Panc1 (cell line): ENCODE measurements around the gene TRIOBP. TPM values are rescaled to one million over a fixed set of nuclear protein-coding genes. Genes with fewer than 3 reads are reported as not detected.

Experiments used
- ATAC-seq: fragments of 200-7000 bp; cut with Tn5 transposase; 2 replicates; pipeline ENCODE4 v1.9.1; 2020; ENCODE audit warnings: mild to moderate bottlenecking, moderate library complexity
- BruUV-seq: library from RNA; stranded (reverse); fragments of 400-500 nt; replicated peaks from 2 replicates; lab custom pipeline; 2021; lab: Mats Ljungman, UMichigan
- CTCF ChIA-PET: fragments of 300-600 bp; sonication (Branson Sonifier 250); formaldehyde crosslinking; loops from one replicate; lab custom pipeline; 2022; ENCODE audit warnings: antibody characterized with exemption; lab: Charles Lee
- POLR2A ChIA-PET: fragments of 300-600 bp; sonication (Branson Sonifier 250); formaldehyde crosslinking; loops from one replicate; lab custom pipeline; 2022; ENCODE audit warnings: antibody characterized with exemption; lab: Charles Lee
- DNase-seq: peaks from one replicate; pipeline ENCODE4 v3.0.0-alpha.2; 2010; ENCODE audit warnings: low read depth, low spot score
- H3K27ac ChIP-seq: 2 replicates; pipeline ENCODE4 v1.5.1; 2011; ENCODE audit warnings: mild to moderate bottlenecking, low read length, inconsistent platforms
- H3K27me3 ChIP-seq: fragments of 200-500 bp; sonication (Bioruptor generic); 2 replicates; pipeline ENCODE4 v1.6.0; 2014; ENCODE audit warnings: low read length, inconsistent platforms; ENCODE audit not compliant: control insufficient read depth, insufficient read depth
- H3K36me3 ChIP-seq: fragments of 200-500 bp; sonication (Bioruptor generic); 2 replicates; pipeline ENCODE4 v1.5.1; 2014; ENCODE audit warnings: inconsistent platforms, mild to moderate bottlenecking, low read length, moderate library complexity; ENCODE audit not compliant: control insufficient read depth, insufficient read depth
- H3K4me1 ChIP-seq: 2 replicates; pipeline ENCODE4 v1.5.1; 2011; ENCODE audit warnings: inconsistent platforms, mild to moderate bottlenecking, low read length, moderate library complexity; ENCODE audit not compliant: control insufficient read depth, insufficient read depth
- H3K4me3 ChIP-seq, 2 experiments: 2 replicates each; pipeline ENCODE4 v1.5.1; 2011 to 2012; ENCODE audit warnings: low read depth in 2 of 2, low read length in 2 of 2, mild to moderate bottlenecking in 2 of 2, inconsistent platforms in 1 of 2, moderate library complexity in 1 of 2
- H3K9me3 ChIP-seq: fragments of 200-500 bp; sonication (Bioruptor generic); 2 replicates; pipeline ENCODE4 v1.5.1; 2014; ENCODE audit warnings: low read depth, mild to moderate bottlenecking, inconsistent platforms, low read length, moderate library complexity; ENCODE audit not compliant: control insufficient read depth, insufficient read depth
- POLR2AphosphoS5 ChIP-seq: IDR thresholded peaks from 2 replicates; pipeline ENCODE4 v1.6.1; 2012; ENCODE audit warnings: mild to moderate bottlenecking, low read depth, low read length, moderate library complexity
- SIN3A ChIP-seq: IDR thresholded peaks from 2 replicates; pipeline ENCODE4 v1.6.1; 2012; ENCODE audit warnings: low read depth, mild to moderate bottlenecking, low read length, moderate library complexity, borderline replicate concordance; ENCODE audit not compliant: insufficient read depth
- TCF7L2 ChIP-seq: IDR thresholded peaks from 2 replicates; pipeline ENCODE4 v1.6.1; 2011; ENCODE audit warnings: mild to moderate bottlenecking, low read depth, low read length, inconsistent platforms
- in situ Hi-C: cut with HindIII; loops from 2 replicates; pipeline ENCODE4 v1.10.0; 2016; ENCODE audit warnings: low sequenced_read_pairs, low pct_unique_long_range_greater_than_20kb
- intact Hi-C: fragments of 100-400 bp; cut with micrococcal nuclease; formaldehyde crosslinking; loops from one replicate; pipeline ENCODE4 v1.10.0; 2022; ENCODE audit not compliant: unreplicated experiment
- total RNA-seq: library from RNA; stranded (reverse); gene quantifications from one replicate; pipeline ENCODE4 v1.2.1, GENCODE V29; 2021; ENCODE audit not compliant: unreplicated experiment
- TF ChIP-seq, protein P1 (sequence below), 2 experiments: IDR thresholded peaks; 2 replicates each; pipeline ENCODE4 v1.6.1; 2011 to 2012; ENCODE audit warnings: low read depth in 2 of 2, control low read depth in 1 of 2, low read length in 1 of 2, mild to moderate bottlenecking in 1 of 2, moderate library complexity in 1 of 2; ENCODE audit not compliant: insufficient read depth in 1 of 2
- TF ChIP-seq, protein P2 (sequence below): fragments of 450-650 bp; IDR thresholded peaks from 2 replicates; pipeline ENCODE4 v1.5.1; 2017; ENCODE audit warnings: mild to moderate bottlenecking

The TRIOBP gene
- total RNA-seq, 1 experiment from 2014 or later, result 50.5 TPM

DNA sequence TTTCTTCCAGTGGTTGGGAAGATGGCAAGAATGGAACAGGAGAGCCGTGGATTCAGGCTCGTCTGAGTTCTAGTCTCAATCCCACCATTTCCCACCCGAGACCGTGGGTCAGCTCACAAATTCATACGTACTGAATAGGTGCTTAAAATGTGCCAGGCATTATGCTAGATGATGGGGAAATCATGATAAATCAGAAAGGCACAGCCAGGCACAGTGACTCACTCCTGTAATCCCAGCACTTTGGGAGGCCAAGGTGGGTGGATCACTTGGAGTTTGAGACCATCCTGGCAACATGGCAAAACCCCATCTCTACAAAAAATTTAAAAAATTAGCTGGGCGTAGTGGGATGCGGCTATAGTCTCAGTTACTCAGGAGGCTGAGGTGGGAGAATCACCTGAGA, 7.1 kb downstream of the TRIOBP start:
- Histone ChIP-seq H3K36me3 (no peaks in the 10 kb centered on the region), H3K27ac (no peak overlapping the region), H3K4me1 (no peaks in the 10 kb centered on the region), H3K4me3 (no peak overlapping the region), H3K9me3 (no peaks in the 10 kb centered on the region), H3K27me3 (no peaks in the 10 kb centered on the region)
- ChIA-PET CTCF (no interaction called here), POLR2A (interaction anchor here (0.6 kb wide), 1 partner anchor 24 kb away, joined by 8 read pairs; no protein-coding TSS in a partner anchor)
- no TSS peak for BruUV-seq
- intact Hi-C loops (no loop called here), in situ Hi-C loops (no loop called here)
- TF ChIP-seq, protein P1, sequence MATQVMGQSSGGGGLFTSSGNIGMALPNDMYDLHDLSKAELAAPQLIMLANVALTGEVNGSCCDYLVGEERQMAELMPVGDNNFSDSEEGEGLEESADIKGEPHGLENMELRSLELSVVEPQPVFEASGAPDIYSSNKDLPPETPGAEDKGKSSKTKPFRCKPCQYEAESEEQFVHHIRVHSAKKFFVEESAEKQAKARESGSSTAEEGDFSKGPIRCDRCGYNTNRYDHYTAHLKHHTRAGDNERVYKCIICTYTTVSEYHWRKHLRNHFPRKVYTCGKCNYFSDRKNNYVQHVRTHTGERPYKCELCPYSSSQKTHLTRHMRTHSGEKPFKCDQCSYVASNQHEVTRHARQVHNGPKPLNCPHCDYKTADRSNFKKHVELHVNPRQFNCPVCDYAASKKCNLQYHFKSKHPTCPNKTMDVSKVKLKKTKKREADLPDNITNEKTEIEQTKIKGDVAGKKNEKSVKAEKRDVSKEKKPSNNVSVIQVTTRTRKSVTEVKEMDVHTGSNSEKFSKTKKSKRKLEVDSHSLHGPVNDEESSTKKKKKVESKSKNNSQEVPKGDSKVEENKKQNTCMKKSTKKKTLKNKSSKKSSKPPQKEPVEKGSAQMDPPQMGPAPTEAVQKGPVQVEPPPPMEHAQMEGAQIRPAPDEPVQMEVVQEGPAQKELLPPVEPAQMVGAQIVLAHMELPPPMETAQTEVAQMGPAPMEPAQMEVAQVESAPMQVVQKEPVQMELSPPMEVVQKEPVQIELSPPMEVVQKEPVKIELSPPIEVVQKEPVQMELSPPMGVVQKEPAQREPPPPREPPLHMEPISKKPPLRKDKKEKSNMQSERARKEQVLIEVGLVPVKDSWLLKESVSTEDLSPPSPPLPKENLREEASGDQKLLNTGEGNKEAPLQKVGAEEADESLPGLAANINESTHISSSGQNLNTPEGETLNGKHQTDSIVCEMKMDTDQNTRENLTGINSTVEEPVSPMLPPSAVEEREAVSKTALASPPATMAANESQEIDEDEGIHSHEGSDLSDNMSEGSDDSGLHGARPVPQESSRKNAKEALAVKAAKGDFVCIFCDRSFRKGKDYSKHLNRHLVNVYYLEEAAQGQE (IDR thresholded peaks at IDR 0.05; ENCODE audit: insufficient read depth in 1 of 2, low read depth in 2 of 2, low read length in 1 of 2), result no peak
- TF ChIP-seq POLR2AphosphoS5 (no peak), TCF7L2 (no peak), SIN3A (no peak)
- TF ChIP-seq, protein P2, sequence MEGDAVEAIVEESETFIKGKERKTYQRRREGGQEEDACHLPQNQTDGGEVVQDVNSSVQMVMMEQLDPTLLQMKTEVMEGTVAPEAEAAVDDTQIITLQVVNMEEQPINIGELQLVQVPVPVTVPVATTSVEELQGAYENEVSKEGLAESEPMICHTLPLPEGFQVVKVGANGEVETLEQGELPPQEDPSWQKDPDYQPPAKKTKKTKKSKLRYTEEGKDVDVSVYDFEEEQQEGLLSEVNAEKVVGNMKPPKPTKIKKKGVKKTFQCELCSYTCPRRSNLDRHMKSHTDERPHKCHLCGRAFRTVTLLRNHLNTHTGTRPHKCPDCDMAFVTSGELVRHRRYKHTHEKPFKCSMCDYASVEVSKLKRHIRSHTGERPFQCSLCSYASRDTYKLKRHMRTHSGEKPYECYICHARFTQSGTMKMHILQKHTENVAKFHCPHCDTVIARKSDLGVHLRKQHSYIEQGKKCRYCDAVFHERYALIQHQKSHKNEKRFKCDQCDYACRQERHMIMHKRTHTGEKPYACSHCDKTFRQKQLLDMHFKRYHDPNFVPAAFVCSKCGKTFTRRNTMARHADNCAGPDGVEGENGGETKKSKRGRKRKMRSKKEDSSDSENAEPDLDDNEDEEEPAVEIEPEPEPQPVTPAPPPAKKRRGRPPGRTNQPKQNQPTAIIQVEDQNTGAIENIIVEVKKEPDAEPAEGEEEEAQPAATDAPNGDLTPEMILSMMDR, result no peak
- DNase-seq (no peak), ATAC-seq (no peak)

DNA sequence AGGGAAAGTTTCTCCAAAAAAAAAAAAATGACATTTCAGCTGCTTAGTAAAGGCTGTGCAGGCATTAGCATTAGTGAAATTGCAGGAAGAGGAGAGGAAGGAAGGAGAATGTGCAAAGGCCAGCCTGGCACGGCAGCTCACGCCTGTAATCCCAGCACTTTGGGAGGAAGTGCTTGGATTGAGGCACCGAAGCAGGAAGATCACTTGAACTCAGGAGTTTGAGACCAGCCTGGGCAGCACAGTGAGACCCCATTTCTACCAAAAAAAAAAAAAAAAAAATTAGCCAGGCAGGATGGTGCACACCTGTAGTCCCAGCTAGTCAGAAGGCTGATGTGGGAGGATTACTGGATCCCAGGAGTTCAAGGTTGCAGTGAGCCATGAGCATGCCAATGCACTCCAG, 7.8 kb downstream of the TRIOBP start:
- TF ChIP-seq TCF7L2 (no peak), SIN3A (no peak)
- TF ChIP-seq, protein P1 (IDR thresholded peaks at IDR 0.05; ENCODE audit: insufficient read depth in 1 of 2, low read depth in 2 of 2, low read length in 1 of 2), result no peak
- ATAC-seq (no peak), DNase-seq (no peak)
- ChIA-PET CTCF (no interaction called here), POLR2A (interaction anchor here (0.6 kb wide), 1 partner anchor 24 kb away, joined by 8 read pairs; no protein-coding TSS in a partner anchor)
- Histone ChIP-seq H3K4me3 (no peak overlapping the region), H3K4me1 (no peaks in the 10 kb centered on the region), H3K27me3 (no peaks in the 10 kb centered on the region), H3K27ac (no peak overlapping the region), H3K9me3 (no peaks in the 10 kb centered on the region), H3K36me3 (no peaks in the 10 kb centered on the region)
- in situ Hi-C loops, result no loop called here
- no TSS peak for BruUV-seq
- intact Hi-C loops, result no loop called here
